GM23248 (cell line): ENCODE data around the gene MYOM1.

Source experiments
- EZH2 ChIP-seq: fragments of 200-600 bp; sonication (generic); IDR thresholded peaks from 2 replicates; pipeline ENCODE4 v1.6.1; 2018; ENCODE audit warnings: antibody characterized with exemption, mild to moderate bottlenecking; ENCODE audit not compliant: insufficient read depth, poor library complexity, severe bottlenecking
- EZH2phosphoT487 ChIP-seq: fragments of 200-600 bp; sonication (generic); IDR thresholded peaks from 2 replicates; pipeline ENCODE4 v1.6.1; 2018; ENCODE audit warnings: antibody characterized with exemption, moderate library complexity, mild to moderate bottlenecking, low read depth; ENCODE audit not compliant: insufficient read depth

DNA sequence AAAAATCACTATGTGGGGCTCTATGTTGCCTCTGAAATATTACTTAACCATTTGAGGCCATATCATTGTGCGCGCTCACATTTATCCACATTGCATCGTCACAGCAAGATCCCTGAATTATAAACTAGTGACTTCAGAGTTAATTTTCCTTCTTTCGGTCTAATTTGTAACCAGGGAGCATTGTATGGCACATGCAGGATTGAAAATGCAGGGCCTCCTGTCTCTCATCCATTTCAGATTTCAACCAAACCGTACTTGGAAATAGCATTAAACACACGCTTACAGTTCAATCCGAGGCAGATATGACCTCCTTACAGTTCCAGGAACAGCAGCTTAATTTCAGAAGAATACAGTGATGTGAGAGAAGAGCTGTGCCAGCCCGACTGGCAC is 532 bp downstream of the MYOM1 start:
- no peak for TF ChIP-seq EZH2phosphoT487
- no peak for TF ChIP-seq EZH2
